HEK293 (cell line): ENCODE results near the gene ANP32A.

ENCODE experiments used
- BCL11B ChIP-seq: fragments of 450-650 bp; formaldehyde crosslinking; IDR thresholded peaks from 2 replicates; pipeline ENCODE4 v1.5.1; 2016; ENCODE audit warnings: low read depth, missing biosample characterization, missing genetic modification characterization
- GLIS1 ChIP-seq: fragments of 450-650 bp; formaldehyde crosslinking; IDR thresholded peaks from 2 replicates; pipeline ENCODE4 v1.5.1; 2016; ENCODE audit warnings: missing biosample characterization, missing genetic modification characterization
- MEIS1 ChIP-seq: sonication (generic); formaldehyde crosslinking; IDR thresholded peaks from 2 replicates; pipeline ENCODE4 v1.8.1; 2022; ENCODE audit warnings: missing genetic modification reagents, mild to moderate bottlenecking, borderline replicate concordance
- PBX3 ChIP-seq: sonication (generic); formaldehyde crosslinking; IDR thresholded peaks from 2 replicates; pipeline ENCODE4 v1.8.1; 2022; ENCODE audit warnings: mild to moderate bottlenecking, moderate library complexity, missing genetic modification reagents
- PRDM10 ChIP-seq: fragments of 450-650 bp; formaldehyde crosslinking; IDR thresholded peaks from 2 replicates; pipeline ENCODE4 v1.5.1; 2016; ENCODE audit warnings: missing biosample characterization, missing genetic modification characterization
- REST ChIP-seq: fragments of 450-650 bp; formaldehyde crosslinking; IDR thresholded peaks from 2 replicates; pipeline ENCODE4 v1.5.1; 2016; ENCODE audit warnings: missing biosample characterization, missing genetic modification characterization
- ZBTB21 ChIP-seq: fragments of 450-650 bp; formaldehyde crosslinking; IDR thresholded peaks from 2 replicates; pipeline ENCODE4 v1.5.1; 2017; ENCODE audit warnings: missing biosample characterization, missing genetic modification characterization
- ZBTB48 ChIP-seq: fragments of 450-650 bp; formaldehyde crosslinking; IDR thresholded peaks from 2 replicates; pipeline ENCODE4 v1.5.1; 2016; ENCODE audit warnings: missing biosample characterization, missing genetic modification characterization
- ZNF121 ChIP-seq: fragments of 450-650 bp; formaldehyde crosslinking; IDR thresholded peaks from 2 replicates; pipeline ENCODE4 v1.5.1; 2016; ENCODE audit warnings: missing biosample characterization, missing genetic modification characterization
- ZNF175 ChIP-seq: fragments of 450-650 bp; formaldehyde crosslinking; IDR thresholded peaks from 2 replicates; pipeline ENCODE4 v1.5.1; 2016; ENCODE audit warnings: missing biosample characterization, missing genetic modification characterization
- ZNF223 ChIP-seq: fragments of 450-650 bp; formaldehyde crosslinking; IDR thresholded peaks from 2 replicates; pipeline ENCODE4 v1.5.1; 2016; ENCODE audit warnings: missing biosample characterization, missing genetic modification characterization
- ZNF23 ChIP-seq: fragments of 450-650 bp; formaldehyde crosslinking; IDR thresholded peaks from 2 replicates; pipeline ENCODE4 v1.5.1; 2016; ENCODE audit warnings: missing biosample characterization, missing genetic modification characterization, borderline replicate concordance
- ZNF24 ChIP-seq: fragments of 450-650 bp; formaldehyde crosslinking; IDR thresholded peaks from 2 replicates; pipeline ENCODE4 v1.5.1; 2016; ENCODE audit warnings: missing biosample characterization, missing genetic modification characterization
- ZNF274 ChIP-seq, 2 experiments: fragments of 200-500 bp in 1 of 2; fragments of 450-650 bp in 1 of 2; sonication (Bioruptor generic) in 1 of 2; formaldehyde crosslinking in 1 of 2; IDR thresholded peaks; 2 replicates each; pipeline versions ENCODE4 v1.5.1 to v1.6.1; 2014 to 2016; ENCODE audit warnings: borderline replicate concordance in 1 of 2, inconsistent platforms in 1 of 2, low read length in 1 of 2, missing biosample characterization in 1 of 2, missing genetic modification characterization in 1 of 2
- ZNF398 ChIP-seq: fragments of 450-650 bp; formaldehyde crosslinking; IDR thresholded peaks from 2 replicates; pipeline ENCODE4 v1.5.1; 2017; ENCODE audit warnings: missing biosample characterization, missing genetic modification characterization
- ZNF521 ChIP-seq: fragments of 450-650 bp; formaldehyde crosslinking; IDR thresholded peaks from 2 replicates; pipeline ENCODE4 v1.5.1; 2017; ENCODE audit warnings: missing biosample characterization, mild to moderate bottlenecking, missing genetic modification characterization
- ZNF561 ChIP-seq: fragments of 450-650 bp; IDR thresholded peaks from 2 replicates; pipeline ENCODE4 v1.5.1; 2018; ENCODE audit warnings: missing biosample characterization, missing genetic modification characterization, borderline replicate concordance
- ZNF621 ChIP-seq: fragments of 450-650 bp; formaldehyde crosslinking; IDR thresholded peaks from 2 replicates; pipeline ENCODE4 v1.5.1; 2017; ENCODE audit warnings: missing biosample characterization, missing genetic modification characterization
- ZNF624 ChIP-seq: fragments of 450-650 bp; formaldehyde crosslinking; IDR thresholded peaks from 2 replicates; pipeline ENCODE4 v1.5.1; 2017; ENCODE audit warnings: missing biosample characterization, missing genetic modification characterization
- ZNF645 ChIP-seq: fragments of 450-650 bp; formaldehyde crosslinking; IDR thresholded peaks from 2 replicates; pipeline ENCODE4; 2016; ENCODE audit warnings: missing biosample characterization, missing genetic modification characterization
- ZNF701 ChIP-seq: fragments of 450-650 bp; formaldehyde crosslinking; IDR thresholded peaks from 2 replicates; pipeline ENCODE4 v1.5.1; 2016; ENCODE audit warnings: missing biosample characterization, missing genetic modification characterization
- ZNF791 ChIP-seq: fragments of 450-650 bp; formaldehyde crosslinking; IDR thresholded peaks from 2 replicates; pipeline ENCODE4 v1.5.1; 2016; ENCODE audit warnings: missing biosample characterization, missing genetic modification characterization
- ZNF792 ChIP-seq: fragments of 450-650 bp; formaldehyde crosslinking; IDR thresholded peaks from 2 replicates; pipeline ENCODE4 v1.5.1; 2016; ENCODE audit warnings: missing biosample characterization, missing genetic modification characterization
- ZNF830 ChIP-seq: fragments of 450-650 bp; IDR thresholded peaks from 2 replicates; pipeline ENCODE4 v1.5.0; 2018; ENCODE audit warnings: missing biosample characterization, missing genetic modification characterization, low read depth, mild to moderate bottlenecking, moderate library complexity
- TF ChIP-seq, protein P1 (sequence below): fragments of 450-650 bp; formaldehyde crosslinking; IDR thresholded peaks from 2 replicates; pipeline ENCODE4 v1.5.1; 2016; ENCODE audit warnings: missing biosample characterization, missing genetic modification characterization

Gene ANP32A

DNA sequence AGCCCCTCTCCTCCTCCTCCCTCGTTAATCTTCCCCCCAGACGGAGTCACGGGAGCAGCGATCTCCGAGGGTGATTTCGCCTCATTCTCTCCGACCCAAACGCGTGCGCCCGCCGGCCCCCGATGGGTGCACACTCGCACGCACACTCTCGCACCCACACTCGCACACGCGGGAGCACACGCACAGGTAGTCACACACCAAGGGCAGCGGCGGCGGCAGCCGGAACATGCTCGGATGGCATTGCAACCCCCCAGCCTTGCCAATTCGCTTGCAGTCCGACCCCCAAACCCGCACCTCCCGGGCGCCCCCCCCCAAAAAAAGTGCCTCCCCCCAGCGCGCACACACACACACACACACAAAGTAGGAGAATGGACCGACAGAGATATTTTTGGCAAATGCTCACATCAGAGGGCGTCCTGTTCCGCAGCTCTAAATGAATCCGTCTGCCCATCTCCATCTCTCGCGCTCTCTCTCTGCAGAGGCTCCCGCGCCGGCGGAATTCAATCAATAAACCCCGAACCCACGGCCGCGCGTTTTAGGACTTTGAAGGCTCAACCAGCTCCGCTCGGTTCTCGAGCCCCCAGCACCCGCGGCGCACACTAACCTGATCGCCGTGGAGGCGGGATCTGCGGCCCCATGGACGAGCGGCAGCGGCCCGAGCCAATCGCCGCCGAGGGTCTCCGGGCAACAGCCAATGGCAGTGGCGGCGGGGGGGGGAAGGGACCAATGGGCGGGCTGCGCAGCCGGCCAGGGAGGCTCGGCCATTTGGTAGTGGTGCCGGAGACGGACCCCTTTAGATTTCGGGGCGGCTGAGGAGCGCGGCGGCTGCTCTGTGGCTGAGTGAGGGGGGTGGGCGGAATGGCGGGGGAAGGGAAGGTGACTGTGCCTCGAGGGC, at the start of gene ANP32A (continued):
- no peak for TF ChIP-seq ZNF274 (IDR thresholded peaks at IDR 0.05; ENCODE audit: low read length)
- TF ChIP-seq ZNF274 (tag by site-specific recombination; IDR thresholded peaks at IDR 0.05; ENCODE audit: borderline replicate concordance): no peak
- peak; percentile 44 for TF ChIP-seq PRDM10 (tag by site-specific recombination)
- TF ChIP-seq BCL11B (tag by site-specific recombination): peak; percentile 50
- TF ChIP-seq ZNF121: no peak
- peak; percentile 82; the same call in 1 of the 2 replicates for TF ChIP-seq ZBTB48 (tag by site-specific recombination)
- TF ChIP-seq ZNF175 (tag by site-specific recombination): no peak
- TF ChIP-seq ZNF521: no peak
- peak; percentile 79 for TF ChIP-seq ZNF398 (tag by site-specific recombination)
- no peak for TF ChIP-seq ZNF701 (tag by site-specific recombination)
- TF ChIP-seq ZNF645: 0 out of 2 replicates have a peak, but pooled peaks have one; percentile 34
- TF ChIP-seq ZNF561 (tag by site-specific recombination): no peak
- TF ChIP-seq ZNF791 (tag by site-specific recombination): no peak
- TF ChIP-seq PBX3 (CRISPR knock-in tag): peak; percentile 98
- TF ChIP-seq, protein P1, sequence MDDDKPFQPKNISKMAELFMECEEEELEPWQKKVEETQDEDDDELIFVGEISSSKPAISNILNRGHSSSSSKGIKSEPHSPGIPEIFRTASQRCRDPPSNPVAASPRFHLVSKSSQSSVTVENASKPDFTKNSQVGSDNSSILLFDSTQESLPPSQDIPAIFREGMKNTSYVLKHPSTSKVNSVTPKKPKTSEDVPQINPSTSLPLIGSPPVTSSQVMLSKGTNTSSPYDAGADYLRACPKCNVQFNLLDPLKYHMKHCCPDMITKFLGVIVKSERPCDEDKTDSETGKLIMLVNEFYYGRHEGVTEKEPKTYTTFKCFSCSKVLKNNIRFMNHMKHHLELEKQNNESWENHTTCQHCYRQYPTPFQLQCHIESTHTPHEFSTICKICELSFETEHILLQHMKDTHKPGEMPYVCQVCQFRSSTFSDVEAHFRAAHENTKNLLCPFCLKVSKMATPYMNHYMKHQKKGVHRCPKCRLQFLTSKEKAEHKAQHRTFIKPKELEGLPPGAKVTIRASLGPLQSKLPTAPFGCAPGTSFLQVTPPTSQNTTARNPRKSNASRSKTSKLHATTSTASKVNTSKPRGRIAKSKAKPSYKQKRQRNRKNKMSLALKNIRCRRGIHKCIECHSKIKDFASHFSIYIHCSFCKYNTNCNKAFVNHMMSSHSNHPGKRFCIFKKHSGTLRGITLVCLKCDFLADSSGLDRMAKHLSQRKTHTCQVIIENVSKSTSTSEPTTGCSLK (tag by site-specific recombination): no peak
- TF ChIP-seq ZNF24 (tag by site-specific recombination): peak; percentile 80
- peak; percentile 37; the same call in 1 of the 2 replicates for TF ChIP-seq ZBTB21 (tag by site-specific recombination)
- no peak; the same call in 1 of the 2 replicates for TF ChIP-seq GLIS1 (tag by site-specific recombination)
- peak; percentile 49 for TF ChIP-seq REST (tag by site-specific recombination)
- TF ChIP-seq ZNF830 (tag by site-specific recombination): no peak
- TF ChIP-seq ZNF621: no peak
- no peak for TF ChIP-seq ZNF23 (tag by site-specific recombination)
- TF ChIP-seq ZNF223 (tag by site-specific recombination): no peak
- no peak for TF ChIP-seq ZNF792
- TF ChIP-seq MEIS1 (CRISPR knock-in tag): no peak
- TF ChIP-seq ZNF624: no peak
